ENCODE results near the gene GULP1.

DNA sequence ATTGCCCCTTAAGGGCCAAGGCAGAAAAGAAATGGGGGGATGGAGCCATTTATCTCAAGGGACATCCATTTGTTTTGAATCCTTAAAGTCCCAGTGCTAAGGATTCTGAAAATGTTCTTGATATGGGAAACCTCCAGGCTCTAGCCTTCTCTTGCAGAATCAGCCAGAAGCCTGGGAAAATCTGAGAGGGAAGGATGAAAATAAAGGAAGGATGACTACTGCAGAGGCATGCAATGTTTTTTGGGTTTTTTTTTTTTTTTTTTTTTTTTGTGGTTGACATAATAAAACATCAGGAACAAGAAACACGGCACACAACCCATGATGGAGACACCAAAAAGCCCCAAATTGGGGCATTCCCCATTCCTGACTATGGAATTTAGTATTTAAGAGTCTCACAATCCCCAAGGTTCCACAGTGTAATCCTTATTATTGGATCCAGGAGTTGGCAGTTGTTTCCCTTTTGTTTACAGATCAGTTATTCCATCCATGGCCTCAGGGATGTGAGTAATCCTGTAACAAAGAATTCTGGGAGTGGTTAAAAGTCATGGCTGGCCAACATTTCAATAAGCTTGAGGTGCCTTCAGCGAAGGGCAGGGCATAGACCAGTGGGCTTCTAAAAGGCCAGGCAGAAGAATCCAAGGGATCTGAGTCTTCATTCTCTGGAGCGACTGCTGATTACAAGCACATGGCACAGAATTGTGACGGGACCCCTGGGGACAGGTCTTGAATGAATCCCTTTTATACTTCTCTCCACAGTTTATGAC, 337.5 kb downstream of the GULP1 start:
- TF ChIP-seq, protein P1, sequence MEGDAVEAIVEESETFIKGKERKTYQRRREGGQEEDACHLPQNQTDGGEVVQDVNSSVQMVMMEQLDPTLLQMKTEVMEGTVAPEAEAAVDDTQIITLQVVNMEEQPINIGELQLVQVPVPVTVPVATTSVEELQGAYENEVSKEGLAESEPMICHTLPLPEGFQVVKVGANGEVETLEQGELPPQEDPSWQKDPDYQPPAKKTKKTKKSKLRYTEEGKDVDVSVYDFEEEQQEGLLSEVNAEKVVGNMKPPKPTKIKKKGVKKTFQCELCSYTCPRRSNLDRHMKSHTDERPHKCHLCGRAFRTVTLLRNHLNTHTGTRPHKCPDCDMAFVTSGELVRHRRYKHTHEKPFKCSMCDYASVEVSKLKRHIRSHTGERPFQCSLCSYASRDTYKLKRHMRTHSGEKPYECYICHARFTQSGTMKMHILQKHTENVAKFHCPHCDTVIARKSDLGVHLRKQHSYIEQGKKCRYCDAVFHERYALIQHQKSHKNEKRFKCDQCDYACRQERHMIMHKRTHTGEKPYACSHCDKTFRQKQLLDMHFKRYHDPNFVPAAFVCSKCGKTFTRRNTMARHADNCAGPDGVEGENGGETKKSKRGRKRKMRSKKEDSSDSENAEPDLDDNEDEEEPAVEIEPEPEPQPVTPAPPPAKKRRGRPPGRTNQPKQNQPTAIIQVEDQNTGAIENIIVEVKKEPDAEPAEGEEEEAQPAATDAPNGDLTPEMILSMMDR (IDR thresholded peaks at IDR 0.05): no peak
- TF ChIP-seq POLR2A (IDR thresholded peaks at IDR 0.05): no peak
